Sigmoid colon (tissue), 7 donors: ENCODE measurements around the gene IPO11. TPM values are rescaled to one million over a fixed set of nuclear protein-coding genes. Genes with fewer than 3 reads are reported as not detected.

ENCODE experiments used
- DNase-seq: peaks from one replicate; pipeline ENCODE4 v3.0.0-alpha.2; 2019
- H3K27ac ChIP-seq, 4 donors: fragments of 200-600 bp; sonication (generic); one replicate each; pipeline ENCODE4 v1.5.1; 2016 to 2019; ENCODE audit warnings: mild to moderate bottlenecking in 1 of 4
- H3K27me3 ChIP-seq, 3 donors: fragments of 200-600 bp; sonication (generic); one replicate each; pipeline ENCODE4 v1.5.1; 2019; ENCODE audit warnings: mild to moderate bottlenecking in 1 of 3
- H3K36me3 ChIP-seq, 4 donors: fragments of 200-600 bp; sonication (generic); one replicate each; pipeline ENCODE4 v1.5.1; 2016 to 2019
- H3K4me1 ChIP-seq, 4 donors: fragments of 200-600 bp; sonication (generic); one replicate each; pipeline ENCODE4 v1.5.1; 2017 to 2019
- H3K4me3 ChIP-seq, 4 donors: fragments of 200-600 bp; sonication (generic); one replicate each; pipeline ENCODE4 v1.5.1; 2017 to 2019; ENCODE audit warnings: mild to moderate bottlenecking in 2 of 4, moderate library complexity in 1 of 4
- H3K9me3 ChIP-seq, 4 donors: fragments of 200-600 bp in 3 of 4; sonication (generic) in 3 of 4; one replicate each; pipeline versions ENCODE4 v1.5.1 to v1.6.1; 2013 to 2019
- EP300 ChIP-seq, 4 donors: sonication (generic); formaldehyde crosslinking; IDR thresholded peaks; one replicate each; pipeline ENCODE4 v1.6.1; 2017; ENCODE audit warnings: antibody characterized with exemption in 4 of 4
- POLR2A ChIP-seq, 2 donors: fragments of 450-650 bp; IDR thresholded peaks; one replicate each; pipeline ENCODE4 v1.6.1; 2016; ENCODE audit warnings: antibody characterized with exemption in 2 of 2, mild to moderate bottlenecking in 2 of 2, moderate library complexity in 2 of 2
- POLR2AphosphoS5 ChIP-seq, 4 donors: sonication (generic); formaldehyde crosslinking; IDR thresholded peaks; one replicate each; pipeline ENCODE4 v1.6.1; 2017; ENCODE audit warnings: antibody characterized with exemption in 4 of 4
- WGBS, 2 donors: extraction: QIAGEN DNeasy Blood & Tissue Kit; methylation state at CpG; one replicate each; pipeline ENCODE4 v1.1.7; 2013; 5-methylcytosine and 5-hydroxymethylcytosine counted together
- intact Hi-C: fragments of 100-400 bp; cut with DNase I; formaldehyde crosslinking; loops from one replicate; pipeline ENCODE4 v1.15.1; 2023
- polyA plus RNA-seq, 3 donors: library from polyadenylated mRNA; stranded (reverse); fragments of 200-250 nt; gene quantifications; one replicate each; pipeline ENCODE4 v1.2.3, GENCODE V29; 2013
- total RNA-seq, 4 donors: library from RNA; depleted of rRNA; stranded (reverse); fragments of >200 nt; gene quantifications; one replicate each; pipeline ENCODE4 v1.1.0, GENCODE V29; 2016
- TF ChIP-seq, protein P1 (sequence below), 4 experiments: fragments of 450-650 bp in 3 of 4; fragments of 200-600 bp in 1 of 4; IDR thresholded peaks; one replicate each; pipeline ENCODE4 v1.5.1; 2016 to 2019; ENCODE audit warnings: antibody characterized with exemption in 4 of 4, mild to moderate bottlenecking in 3 of 4, moderate library complexity in 2 of 4
- donor health status: healthy with polysubstance abuse.
- donor health status: Bipolar disorder and iron deficiency.
- donor health status: healthy.

IPO11 gene
- total and polyA plus RNA-seq, 7 donors, result 5.3 to 38.8 (median 20.9) TPM

- Histone ChIP-seq H3K4me1 (no peaks in the 10 kb centered on the region), H3K9me3 (no peaks in the 10 kb centered on the region), H3K36me3 (peaks cover 0 to 29% (median 5%) of the 10 kb centered on the region in 4 donors), H3K4me3 (no peak overlapping the region), H3K27ac (no peak overlapping the region), H3K27me3 (no peaks in the 10 kb centered on the region)
- WGBS, 2 donors, result 94 to 97% methylated on average over 2 of the region's 2 CpGs
- TF ChIP-seq EP300 (IDR thresholded peaks at IDR 0.05) (no peak), POLR2AphosphoS5 (IDR thresholded peaks at IDR 0.05) (no peak), POLR2A (IDR thresholded peaks at IDR 0.05) (no peak)
- TF ChIP-seq, protein P1, sequence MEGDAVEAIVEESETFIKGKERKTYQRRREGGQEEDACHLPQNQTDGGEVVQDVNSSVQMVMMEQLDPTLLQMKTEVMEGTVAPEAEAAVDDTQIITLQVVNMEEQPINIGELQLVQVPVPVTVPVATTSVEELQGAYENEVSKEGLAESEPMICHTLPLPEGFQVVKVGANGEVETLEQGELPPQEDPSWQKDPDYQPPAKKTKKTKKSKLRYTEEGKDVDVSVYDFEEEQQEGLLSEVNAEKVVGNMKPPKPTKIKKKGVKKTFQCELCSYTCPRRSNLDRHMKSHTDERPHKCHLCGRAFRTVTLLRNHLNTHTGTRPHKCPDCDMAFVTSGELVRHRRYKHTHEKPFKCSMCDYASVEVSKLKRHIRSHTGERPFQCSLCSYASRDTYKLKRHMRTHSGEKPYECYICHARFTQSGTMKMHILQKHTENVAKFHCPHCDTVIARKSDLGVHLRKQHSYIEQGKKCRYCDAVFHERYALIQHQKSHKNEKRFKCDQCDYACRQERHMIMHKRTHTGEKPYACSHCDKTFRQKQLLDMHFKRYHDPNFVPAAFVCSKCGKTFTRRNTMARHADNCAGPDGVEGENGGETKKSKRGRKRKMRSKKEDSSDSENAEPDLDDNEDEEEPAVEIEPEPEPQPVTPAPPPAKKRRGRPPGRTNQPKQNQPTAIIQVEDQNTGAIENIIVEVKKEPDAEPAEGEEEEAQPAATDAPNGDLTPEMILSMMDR (IDR thresholded peaks at IDR 0.05), result no peak
- no peak for DNase-seq
- intact Hi-C loops, result no loop called here
Observed at GRCh38 chr5:62533597-62533996, 121.0 kb downstream of the IPO11 start.

DNA sequence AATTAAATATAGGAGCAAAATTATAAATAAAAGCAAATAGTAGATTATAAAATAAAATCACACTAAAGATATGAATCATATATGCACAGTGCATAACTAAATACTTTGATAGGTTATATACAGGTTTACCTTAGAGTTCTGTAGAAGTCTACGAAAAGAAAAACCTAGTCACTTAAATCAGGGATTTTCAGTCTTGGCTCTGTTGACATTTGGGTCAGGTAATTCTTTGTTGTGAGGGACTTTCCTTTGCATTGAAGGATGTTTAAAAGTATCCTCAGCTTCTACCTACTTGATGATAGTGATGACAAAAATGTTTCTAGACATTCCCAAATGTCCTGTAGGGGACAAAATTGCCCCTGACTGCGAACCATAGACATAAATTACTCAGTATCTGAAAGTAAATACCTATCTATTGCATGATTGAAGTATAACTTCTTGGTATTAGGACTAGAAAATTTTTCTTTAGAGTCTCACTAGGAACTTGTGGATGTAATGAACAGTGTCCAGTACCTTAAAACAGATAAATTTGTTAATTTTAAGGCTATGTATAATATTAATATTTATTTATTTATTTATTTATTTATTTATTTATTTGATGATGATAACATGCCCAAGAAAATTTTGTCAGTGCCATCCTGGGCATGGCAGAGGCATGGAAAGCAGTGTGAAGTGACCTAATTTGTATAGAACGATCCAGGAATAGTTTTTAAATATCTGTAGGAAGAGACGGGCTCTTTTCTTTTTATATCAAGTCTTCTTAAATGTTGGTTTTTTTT, 122.1 kb downstream of the IPO11 start:
- intact Hi-C loops, result no loop called here
- WGBS, 2 donors, result 58 to 71% methylated on average over 4 of the region's 4 CpGs
- DNase-seq, result no peak
- Histone ChIP-seq H3K27ac (no peak overlapping the region), H3K4me3 (no peak overlapping the region), H3K9me3 (no peaks in the 10 kb centered on the region), H3K36me3 (peaks cover 0 to 36% (median 5%) of the 10 kb centered on the region in 4 donors), H3K27me3 (no peaks in the 10 kb centered on the region), H3K4me1 (no peaks in the 10 kb centered on the region)
- no peak for TF ChIP-seq POLR2AphosphoS5 (IDR thresholded peaks at IDR 0.05)
- TF ChIP-seq, protein P1 (IDR thresholded peaks at IDR 0.05), result no peak
- no peak for TF ChIP-seq EP300 (IDR thresholded peaks at IDR 0.05)
- TF ChIP-seq POLR2A (IDR thresholded peaks at IDR 0.05), result no peak

- Histone ChIP-seq H3K9me3 (no peaks in the 10 kb centered on the region), H3K27ac (no peak overlapping the region), H3K36me3 (peaks cover 0 to 38% (median 2%) of the 10 kb centered on the region in 4 donors), H3K4me3 (no peak overlapping the region), H3K27me3 (no peaks in the 10 kb centered on the region), H3K4me1 (no peaks in the 10 kb centered on the region)
- TF ChIP-seq, protein P1 (IDR thresholded peaks at IDR 0.05), result no peak
- TF ChIP-seq POLR2A (IDR thresholded peaks at IDR 0.05), result no peak
- TF ChIP-seq POLR2AphosphoS5 (IDR thresholded peaks at IDR 0.05), result no peak
- no peak for TF ChIP-seq EP300 (IDR thresholded peaks at IDR 0.05)
- 97 to 99% methylated on average over 2 of the region's 2 CpGs for WGBS, 2 donors
- DNase-seq, result no peak
- intact Hi-C loops, result no loop called here
Observed at GRCh38 chr5:62536232-62536631, 123.7 kb downstream of the IPO11 start.

DNA sequence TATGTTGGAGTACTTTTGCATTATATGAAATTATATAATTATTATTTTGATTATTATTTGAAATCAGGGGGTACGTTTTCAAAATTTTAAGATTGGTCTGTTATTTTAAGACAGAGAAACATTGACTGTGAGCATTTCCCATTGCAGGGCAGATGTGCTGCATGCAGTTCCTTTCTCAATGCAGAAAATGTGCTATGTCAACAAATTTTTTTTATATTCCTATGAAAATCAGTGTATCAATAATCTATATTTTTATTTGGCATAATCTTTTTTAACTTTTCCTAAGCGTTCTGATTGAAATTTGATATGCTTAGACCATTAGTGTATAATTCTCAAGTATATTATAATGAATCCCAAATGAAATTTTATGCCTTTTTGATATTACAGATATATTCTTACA, 124.2 kb downstream of the IPO11 start:
- H3K4me1 ChIP-seq, result no peaks in the 10 kb centered on the region
- H3K27me3 ChIP-seq, result no peaks in the 10 kb centered on the region
- H3K27ac ChIP-seq, result no peak overlapping the region
- H3K4me3 ChIP-seq, result no peak overlapping the region
- TF ChIP-seq, protein P1 (IDR thresholded peaks at IDR 0.05), result no peak
- no peak for TF ChIP-seq EP300 (IDR thresholded peaks at IDR 0.05)
- TF ChIP-seq POLR2AphosphoS5 (IDR thresholded peaks at IDR 0.05), result no peak
- no peak for TF ChIP-seq POLR2A (IDR thresholded peaks at IDR 0.05)
- 94 to 96% methylated on average over 2 of the region's 2 CpGs for WGBS, 2 donors
- H3K9me3 ChIP-seq, result no peaks in the 10 kb centered on the region
- DNase-seq, result no peak
- intact Hi-C loops, result no loop called here
- peaks cover 0 to 37% (median 0%) of the 10 kb centered on the region in 4 donors for H3K36me3 ChIP-seq
